ENCODE data around the gene USP33.

GRCh38 chr1:77661696-77662095 lies 98.0 kb downstream of the USP33 start:
- TF ChIP-seq FOXJ3 (CRISPR knock-in tag; IDR thresholded peaks at IDR 0.05; ENCODE audit: borderline replicate concordance) (no peak; the same call in 1 of the 2 replicates), ZNF337 (CRISPR knock-in tag; IDR thresholded peaks at IDR 0.05; ENCODE audit: borderline replicate concordance, low read depth) (no peak), REXO4 (CRISPR knock-in tag; IDR thresholded peaks at IDR 0.05; ENCODE audit: borderline replicate concordance) (no peak), CTCF (CRISPR knock-in tag; IDR thresholded peaks at IDR 0.05) (no peak), SMC3 (IDR thresholded peaks at IDR 0.05; ENCODE audit: low read length) (no peak), BRF2 (CRISPR knock-in tag; IDR thresholded peaks at IDR 0.05) (no peak), CREM (IDR thresholded peaks at IDR 0.05) (no peak), CREM (CRISPR knock-in tag; IDR thresholded peaks at IDR 0.05) (no peak)
